Breast epithelium (tissue), 3 donors: ENCODE data around the gene AGPAT2.

Experiments used
- POLR2A ChIP-seq: fragments of 450-650 bp; IDR thresholded peaks from one replicate; pipeline ENCODE4 v1.6.1; 2016; ENCODE audit warnings: antibody characterized with exemption, mild to moderate bottlenecking, moderate library complexity
- POLR2AphosphoS5 ChIP-seq, 3 donors: sonication (generic); formaldehyde crosslinking; IDR thresholded peaks; one replicate each; pipeline ENCODE4 v1.6.1; 2017; ENCODE audit warnings: antibody characterized with exemption in 3 of 3
- TF ChIP-seq, protein P1 (sequence below), 3 donors: fragments of 450-650 bp; IDR thresholded peaks; one replicate each; pipeline ENCODE4 v1.5.1; 2016 to 2017; ENCODE audit warnings: antibody characterized with exemption in 3 of 3, mild to moderate bottlenecking in 3 of 3, moderate library complexity in 3 of 3

DNA sequence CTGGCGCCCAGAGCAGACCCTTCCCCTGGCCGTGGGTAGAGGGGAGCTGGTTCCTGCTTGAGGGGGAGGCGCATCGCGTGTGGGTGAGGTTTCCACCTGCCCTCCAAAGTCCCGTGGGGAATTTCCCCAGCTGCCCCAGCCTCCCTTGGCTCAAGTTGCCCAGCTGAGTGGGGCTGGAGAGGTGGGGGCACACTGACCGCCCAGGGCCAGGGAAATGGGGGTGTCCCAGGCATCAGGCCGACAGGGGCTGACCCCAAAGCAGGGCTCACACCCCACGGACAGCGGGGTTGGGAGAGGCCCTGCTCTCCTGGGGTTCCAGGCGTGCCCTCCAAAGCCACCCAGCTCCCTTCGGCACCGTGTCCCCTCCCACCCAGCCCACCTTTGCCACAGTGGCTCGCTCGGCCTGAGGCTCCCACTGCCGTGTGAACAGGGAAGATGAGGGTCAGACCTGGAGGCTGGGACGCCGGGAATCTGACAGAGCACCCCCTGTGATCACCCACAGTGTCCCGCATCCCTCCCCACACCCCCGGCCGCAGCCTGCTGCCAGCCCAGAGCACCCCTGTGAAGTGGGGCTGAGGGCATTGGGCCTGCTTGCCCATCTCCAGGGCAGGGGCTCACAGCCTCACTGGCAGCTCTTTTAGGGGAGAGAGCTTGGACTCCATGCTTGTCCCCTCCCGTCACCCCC is 25.5 kb downstream of the AGPAT2 start:
- TF ChIP-seq, protein P1, sequence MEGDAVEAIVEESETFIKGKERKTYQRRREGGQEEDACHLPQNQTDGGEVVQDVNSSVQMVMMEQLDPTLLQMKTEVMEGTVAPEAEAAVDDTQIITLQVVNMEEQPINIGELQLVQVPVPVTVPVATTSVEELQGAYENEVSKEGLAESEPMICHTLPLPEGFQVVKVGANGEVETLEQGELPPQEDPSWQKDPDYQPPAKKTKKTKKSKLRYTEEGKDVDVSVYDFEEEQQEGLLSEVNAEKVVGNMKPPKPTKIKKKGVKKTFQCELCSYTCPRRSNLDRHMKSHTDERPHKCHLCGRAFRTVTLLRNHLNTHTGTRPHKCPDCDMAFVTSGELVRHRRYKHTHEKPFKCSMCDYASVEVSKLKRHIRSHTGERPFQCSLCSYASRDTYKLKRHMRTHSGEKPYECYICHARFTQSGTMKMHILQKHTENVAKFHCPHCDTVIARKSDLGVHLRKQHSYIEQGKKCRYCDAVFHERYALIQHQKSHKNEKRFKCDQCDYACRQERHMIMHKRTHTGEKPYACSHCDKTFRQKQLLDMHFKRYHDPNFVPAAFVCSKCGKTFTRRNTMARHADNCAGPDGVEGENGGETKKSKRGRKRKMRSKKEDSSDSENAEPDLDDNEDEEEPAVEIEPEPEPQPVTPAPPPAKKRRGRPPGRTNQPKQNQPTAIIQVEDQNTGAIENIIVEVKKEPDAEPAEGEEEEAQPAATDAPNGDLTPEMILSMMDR (IDR thresholded peaks at IDR 0.05), result no peak
- no peak for TF ChIP-seq POLR2A
- TF ChIP-seq POLR2AphosphoS5 (IDR thresholded peaks at IDR 0.05), result no peak
